Heart right ventricle (tissue), 16 donors: ENCODE results near the gene TOPORS. TPM values are rescaled to one million over a fixed set of nuclear protein-coding genes. Genes with fewer than 3 reads are reported as not detected.

ENCODE experiments used
- ATAC-seq, 8 donors: fragments of 200-7000 bp; cut with Tn5 transposase; one replicate each; pipeline ENCODE4 v1.9.1; 2020; ENCODE audit warnings: mild to moderate bottlenecking in 8 of 8, moderate library complexity in 8 of 8, moderate number of reproducible peaks in 1 of 8
- DNase-seq, 2 donors: peaks; one replicate each; pipeline ENCODE4 v3.0.0-alpha.2; 2020
- H3K27ac ChIP-seq, 10 donors: fragments of 200-600 bp; sonication (generic) in 2 of 10; one replicate each; pipeline versions ENCODE4 v1.5.0 to v1.8.0; 2020 to 2022; ENCODE audit warnings: mild to moderate bottlenecking in 3 of 10
- H3K27me3 ChIP-seq, 7 donors: fragments of 200-600 bp; one replicate each; pipeline ENCODE4 v1.8.0; 2021 to 2022; ENCODE audit warnings: mild to moderate bottlenecking in 2 of 7
- H3K36me3 ChIP-seq, 9 donors: fragments of 200-600 bp; sonication (generic) in 1 of 9; one replicate each; pipeline versions ENCODE4 v1.5.0 to v1.8.0; 2020 to 2022; ENCODE audit warnings: mild to moderate bottlenecking in 2 of 9
- H3K4me1 ChIP-seq, 9 donors: fragments of 200-600 bp; sonication (generic) in 1 of 9; one replicate each; pipeline versions ENCODE4 v1.5.0 to v1.8.0; 2020 to 2022; ENCODE audit warnings: mild to moderate bottlenecking in 4 of 9
- H3K4me3 ChIP-seq, 10 donors: fragments of 200-600 bp; sonication (generic) in 2 of 10; one replicate each; pipeline versions ENCODE4 v1.5.0 to v1.8.0; 2020 to 2022; ENCODE audit warnings: mild to moderate bottlenecking in 7 of 10, moderate library complexity in 2 of 10
- H3K9me3 ChIP-seq, 11 donors: fragments of 200-600 bp in 10 of 11; sonication (generic) in 2 of 11; one replicate each; pipeline versions ENCODE4 v1.5.0 to v1.8.0; 2013 to 2022; ENCODE audit warnings: mild to moderate bottlenecking in 2 of 11, control low read depth in 1 of 11, moderate library complexity in 1 of 11
- WGBS, 2 donors: extraction: QIAGEN DNeasy Blood & Tissue Kit; methylation state at CpG; one replicate each; pipeline ENCODE4 v1.1.7; 2013; ENCODE audit warnings: inconsistent platforms in 1 of 2; 5-methylcytosine and 5-hydroxymethylcytosine counted together
- intact Hi-C, 10 donors: fragments of 100-400 bp; cut with DNase I; formaldehyde crosslinking; loops; one replicate each; pipeline versions ENCODE4 v1.11.1 to v1.14.2; 2022
- polyA plus RNA-seq, 2 donors: library from polyadenylated mRNA; stranded (reverse); fragments of 200-250 nt; gene quantifications; one replicate each; pipeline ENCODE4 v1.2.3, GENCODE V29; 2013
- total RNA-seq, 10 donors: library from RNA; stranded (reverse); fragmentation: NEBNext Ultra II Directional in 3 of 10; extraction: Animal tissue kit (Norgen Biotek cat#: 25700) in 3 of 10; gene quantifications; one replicate each; pipeline versions ENCODE4 v1.2.1 to v1.2.4, GENCODE V29; 2021 to 2023
- TF ChIP-seq, protein P1 (sequence below), 9 donors: fragments of 200-600 bp; sonication (generic) in 2 of 9; IDR thresholded peaks; one replicate each; pipeline versions ENCODE4 v1.5.0 to v1.8.0; 2021 to 2022; ENCODE audit warnings: antibody characterized with exemption in 9 of 9, mild to moderate bottlenecking in 5 of 9, moderate library complexity in 1 of 9
- donor health status: Arrhythmogenic right ventricular cardiomyopathy.
- donor health status: ischemic (EF 13 %, LVEDD 7.1; RV severe dilation, severe dysfunction).
- donor health status: healthy with polysubstance abuse.
- donor health status: DM: no; HTN: yes; CAD: no.
- donor health status: DM: no; HTN: no; CAD: no.
- donor health status: ischemic (EF 25% LVEDD 6.9; RV normal size, moderate dysfunction).
- donor health status: ischemic (EF 25% LVEDD 5.7; RV mildly dilated, moderate dysfunction).
- donor health status: healthy.
- donor health status: DM: yes; HTN: yes; CAD: no.
- donor health status: Ischemic cardiomyopathy.
- donor health status: ischemic (EF 35%, LVEDD 5.7; RV mildly dilated, moderate dysfunction).
- donor health status: nonischemic (EF 11% LVEDD 7.7; RV severe dilation, severe dysfunction).
- donor health status: DM: yes; HTN: yes; CAD: no.
- donor health status: PGD.
- donor health status: ischemic (EF 29% LVEDD 5.4; RV normal size, mild dysfunction).
- donor health status: nonischemic (EF 23%, LVEDD 6.1; RV moderate dilation, normal function).

Gene TOPORS
- total and polyA plus RNA-seq, 12 donors = 4.4 to 11.1 (median 8.5) TPM

DNA sequence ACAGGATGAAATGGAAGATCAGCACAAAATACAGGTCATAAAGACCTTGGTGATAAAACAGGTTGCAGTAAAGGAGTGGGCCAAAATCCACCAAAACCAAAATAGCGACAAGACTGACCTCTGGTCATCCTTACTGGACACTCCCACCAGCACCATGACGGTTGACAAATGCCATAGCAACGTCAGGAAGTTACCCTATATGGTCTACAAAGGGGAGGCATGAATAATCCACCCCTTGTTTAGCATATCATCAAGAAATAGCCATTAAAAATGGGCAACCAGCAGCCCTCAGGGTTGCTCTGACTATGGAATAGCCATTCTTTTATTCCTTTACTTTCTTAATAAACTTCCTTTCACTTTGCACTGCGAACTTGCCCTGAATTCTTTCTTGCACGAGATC, 26.6 kb upstream of the TOPORS start:
- no peak overlapping the region for H3K27ac ChIP-seq
- H3K4me1 ChIP-seq = peaks cover 0 to 4% (median 0%) of the 10 kb centered on the region in 9 donors
- intact Hi-C loops = loop anchor here in 9 of 10 donors (1.0 to 10.0 kb wide), 8 partner anchors 54 to 390 kb away; partner anchors contain the start of genes RIGI (in 2 of the 9) and ACO1 (in 1 of the 9)
- no peaks in the 10 kb centered on the region for H3K9me3 ChIP-seq
- DNase-seq (no peak), ATAC-seq (no peak)
- TF ChIP-seq, protein P1, sequence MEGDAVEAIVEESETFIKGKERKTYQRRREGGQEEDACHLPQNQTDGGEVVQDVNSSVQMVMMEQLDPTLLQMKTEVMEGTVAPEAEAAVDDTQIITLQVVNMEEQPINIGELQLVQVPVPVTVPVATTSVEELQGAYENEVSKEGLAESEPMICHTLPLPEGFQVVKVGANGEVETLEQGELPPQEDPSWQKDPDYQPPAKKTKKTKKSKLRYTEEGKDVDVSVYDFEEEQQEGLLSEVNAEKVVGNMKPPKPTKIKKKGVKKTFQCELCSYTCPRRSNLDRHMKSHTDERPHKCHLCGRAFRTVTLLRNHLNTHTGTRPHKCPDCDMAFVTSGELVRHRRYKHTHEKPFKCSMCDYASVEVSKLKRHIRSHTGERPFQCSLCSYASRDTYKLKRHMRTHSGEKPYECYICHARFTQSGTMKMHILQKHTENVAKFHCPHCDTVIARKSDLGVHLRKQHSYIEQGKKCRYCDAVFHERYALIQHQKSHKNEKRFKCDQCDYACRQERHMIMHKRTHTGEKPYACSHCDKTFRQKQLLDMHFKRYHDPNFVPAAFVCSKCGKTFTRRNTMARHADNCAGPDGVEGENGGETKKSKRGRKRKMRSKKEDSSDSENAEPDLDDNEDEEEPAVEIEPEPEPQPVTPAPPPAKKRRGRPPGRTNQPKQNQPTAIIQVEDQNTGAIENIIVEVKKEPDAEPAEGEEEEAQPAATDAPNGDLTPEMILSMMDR (IDR thresholded peaks at IDR 0.05) = no peak
- no peaks in the 10 kb centered on the region for H3K36me3 ChIP-seq
- WGBS, 2 donors = 49 to 54% methylated on average over 5 of the region's 5 CpGs
- H3K4me3 ChIP-seq = peak overlapping the region in 2 of 10 donors; percentile 6 to 11
- H3K27me3 ChIP-seq = peaks cover 0 to 28% (median 3%) of the 10 kb centered on the region in 7 donors

GRCh38 chr9:32577316-32577715, 24.9 kb upstream of the TOPORS start:
- Histone ChIP-seq H3K9me3 (no peaks in the 10 kb centered on the region), H3K4me1 (peaks cover 0 to 10% (median 6%) of the 10 kb centered on the region in 9 donors), H3K36me3 (no peaks in the 10 kb centered on the region), H3K27me3 (peaks cover 0 to 28% (median 3%) of the 10 kb centered on the region in 7 donors), H3K4me3 (no peak overlapping the region), H3K27ac (no peak overlapping the region)
- ATAC-seq (no peak), DNase-seq (no peak)
- TF ChIP-seq, protein P1 (IDR thresholded peaks at IDR 0.05) = no peak
- intact Hi-C loops = loop anchor here in 5 of 10 donors (5.0 to 10.0 kb wide), 4 partner anchors 53 to 195 kb away; partner anchors contain the start of genes RIGI (in 2 of the 5) and ACO1 (in 1 of the 5)
- 81 to 86% methylated on average over 3 of the region's 3 CpGs for WGBS, 2 donors

DNA sequence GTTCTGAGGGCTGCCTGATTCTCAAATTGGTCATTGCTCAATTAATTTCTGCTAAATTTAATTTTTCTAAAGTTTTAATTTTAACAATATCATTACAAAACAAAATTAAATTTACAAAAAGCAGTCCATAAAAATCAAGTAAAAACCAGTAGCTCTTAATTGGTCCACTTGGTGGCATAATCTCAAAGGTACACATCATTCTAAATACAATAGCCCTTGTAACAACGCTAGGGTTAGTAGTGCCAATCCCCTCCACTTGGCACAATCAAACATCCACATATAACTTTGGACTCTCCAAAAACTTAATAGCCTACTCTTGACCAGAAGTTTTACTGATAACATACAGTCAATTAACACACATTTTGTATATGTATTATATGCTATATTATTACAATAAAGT, 22.5 kb upstream of the TOPORS start:
- Histone ChIP-seq H3K9me3 (no peaks in the 10 kb centered on the region), H3K4me1 (peaks cover 0 to 34% (median 21%) of the 10 kb centered on the region in 9 donors), H3K27ac (no peak overlapping the region), H3K36me3 (peaks cover 0 to 10% (median 0%) of the 10 kb centered on the region in 9 donors), H3K4me3 (no peak overlapping the region), H3K27me3 (peaks cover 0 to 14% (median 0%) of the 10 kb centered on the region in 7 donors)
- ATAC-seq (no peak), DNase-seq (no peak)
- intact Hi-C loops = loop anchor here in 5 of 10 donors (5.0 to 10.0 kb wide), 4 partner anchors 50 to 193 kb away; partner anchors contain the start of genes RIGI (in 2 of the 5) and ACO1 (in 1 of the 5)
- 50 to 64% methylated on average over 1 of the region's 1 CpG for WGBS, 2 donors
- TF ChIP-seq, protein P1 (IDR thresholded peaks at IDR 0.05) = no peak

DNA sequence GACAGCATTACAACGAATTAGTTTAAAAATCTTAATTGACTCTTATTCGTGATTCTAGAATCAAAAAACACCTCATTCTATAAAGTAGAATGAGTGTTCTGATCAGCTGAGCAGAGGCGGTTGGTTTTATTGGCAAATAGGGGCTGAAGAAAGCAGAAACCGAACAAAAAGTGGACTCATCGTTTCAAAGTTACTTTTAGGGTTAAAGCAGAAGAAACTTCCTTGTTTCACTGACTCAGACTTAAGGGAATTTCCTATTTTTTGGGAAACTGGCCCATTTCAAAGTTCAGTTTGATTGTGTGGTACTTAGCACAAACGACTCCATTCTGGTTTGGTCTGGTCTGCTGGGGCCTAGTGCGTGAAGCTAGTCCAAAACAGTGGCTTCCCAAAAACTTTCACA, 21.4 kb upstream of the TOPORS start:
- no peak for DNase-seq
- no peak for ATAC-seq
- Histone ChIP-seq H3K36me3 (peaks cover 0 to 19% (median 0%) of the 10 kb centered on the region in 9 donors), H3K27me3 (peaks cover 0 to 7% (median 0%) of the 10 kb centered on the region in 7 donors), H3K4me3 (peak overlapping the region in 3 of 10 donors; percentile 71 to 92 (median 81)), H3K27ac (peak overlapping the region in 8 of 10 donors; percentile 88 to 94 (median 92)), H3K9me3 (no peaks in the 10 kb centered on the region), H3K4me1 (peaks cover 0 to 31% (median 21%) of the 10 kb centered on the region in 9 donors)
- TF ChIP-seq, protein P1 (IDR thresholded peaks at IDR 0.05) = no peak
- intact Hi-C loops = loop anchor here in 5 of 10 donors (1.0 to 10.0 kb wide), 7 partner anchors 23 to 195 kb away; partner anchors contain the start of genes ACO1 (in 2 of the 5) and RIGI (in 2 of the 5)
- 85 to 87% methylated on average over 7 of the region's 7 CpGs for WGBS, 2 donors
